ENCODE measurements around the gene SLITRK3. TPM values are rescaled to one million over a fixed set of nuclear protein-coding genes. Genes with fewer than 3 reads are reported as not detected.

The SLITRK3 gene
- polyA plus RNA-seq, 1 experiment: not detected

DNA sequence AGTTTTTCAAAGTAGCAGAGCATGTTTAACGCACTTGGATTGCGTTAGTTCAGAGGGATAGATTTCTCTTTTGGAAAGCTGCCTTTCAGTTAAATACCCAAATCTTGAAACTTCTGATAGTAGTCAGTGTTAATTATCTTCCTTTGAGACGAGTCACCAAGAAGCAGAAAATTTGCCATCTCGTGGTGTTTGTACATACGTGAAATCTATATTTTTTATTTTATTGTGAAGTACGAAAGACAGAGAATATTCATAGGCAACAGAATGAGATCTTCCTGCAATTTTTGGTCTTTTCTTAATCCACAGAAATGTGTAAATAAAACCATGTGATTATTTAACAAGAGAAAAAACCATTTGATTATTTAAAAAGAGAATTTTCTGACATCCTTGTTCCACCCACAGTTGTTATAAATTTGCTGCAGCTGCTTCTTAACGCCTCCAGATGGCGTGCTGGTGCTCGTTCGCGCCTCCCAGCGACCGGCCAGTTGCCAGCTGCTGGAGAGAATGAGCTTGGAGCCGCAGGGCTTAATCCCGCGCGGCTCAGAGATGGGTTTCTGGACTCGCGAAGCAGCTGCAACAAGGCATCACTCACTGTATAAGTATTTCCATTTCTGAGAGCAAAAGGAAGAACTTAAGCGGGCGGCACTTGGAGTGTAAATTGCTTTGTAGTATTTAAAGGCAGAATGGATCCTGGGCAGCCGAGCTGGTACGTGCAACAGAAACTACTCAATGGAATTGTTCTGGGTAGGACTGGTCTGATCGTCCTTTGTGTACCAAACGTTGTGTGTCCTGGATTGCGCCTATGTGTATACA, 10.5 kb upstream of the SLITRK3 start:
- Histone ChIP-seq H3K27me3 (ENCODE audit: control insufficient read depth, insufficient read depth, low read length) (no peaks in the 10 kb centered on the region), H3K36me3 (ENCODE audit: control insufficient read depth, insufficient read depth, low read length) (no peaks in the 10 kb centered on the region), H3K4me3 (ENCODE audit: low read depth, low read length) (0 out of 2 replicates have a peak overlapping the region, but pooled peaks have one; percentile 23)
- DNase-seq (ENCODE audit: low read depth): peak; percentile 6
- ChIA-PET CTCF (interaction anchor here (0.7 to 1.2 kb wide), 8 partner anchors 10 to 218 kb away, joined by 3 to 7 read pairs (median 4); partner anchors contain the start of gene SLITRK3), POLR2A (no interaction called here)
- TF ChIP-seq, protein P1, sequence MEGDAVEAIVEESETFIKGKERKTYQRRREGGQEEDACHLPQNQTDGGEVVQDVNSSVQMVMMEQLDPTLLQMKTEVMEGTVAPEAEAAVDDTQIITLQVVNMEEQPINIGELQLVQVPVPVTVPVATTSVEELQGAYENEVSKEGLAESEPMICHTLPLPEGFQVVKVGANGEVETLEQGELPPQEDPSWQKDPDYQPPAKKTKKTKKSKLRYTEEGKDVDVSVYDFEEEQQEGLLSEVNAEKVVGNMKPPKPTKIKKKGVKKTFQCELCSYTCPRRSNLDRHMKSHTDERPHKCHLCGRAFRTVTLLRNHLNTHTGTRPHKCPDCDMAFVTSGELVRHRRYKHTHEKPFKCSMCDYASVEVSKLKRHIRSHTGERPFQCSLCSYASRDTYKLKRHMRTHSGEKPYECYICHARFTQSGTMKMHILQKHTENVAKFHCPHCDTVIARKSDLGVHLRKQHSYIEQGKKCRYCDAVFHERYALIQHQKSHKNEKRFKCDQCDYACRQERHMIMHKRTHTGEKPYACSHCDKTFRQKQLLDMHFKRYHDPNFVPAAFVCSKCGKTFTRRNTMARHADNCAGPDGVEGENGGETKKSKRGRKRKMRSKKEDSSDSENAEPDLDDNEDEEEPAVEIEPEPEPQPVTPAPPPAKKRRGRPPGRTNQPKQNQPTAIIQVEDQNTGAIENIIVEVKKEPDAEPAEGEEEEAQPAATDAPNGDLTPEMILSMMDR (IDR thresholded peaks at IDR 0.05; ENCODE audit: insufficient read depth, low read depth, low read length): peak; percentile 97

DNA sequence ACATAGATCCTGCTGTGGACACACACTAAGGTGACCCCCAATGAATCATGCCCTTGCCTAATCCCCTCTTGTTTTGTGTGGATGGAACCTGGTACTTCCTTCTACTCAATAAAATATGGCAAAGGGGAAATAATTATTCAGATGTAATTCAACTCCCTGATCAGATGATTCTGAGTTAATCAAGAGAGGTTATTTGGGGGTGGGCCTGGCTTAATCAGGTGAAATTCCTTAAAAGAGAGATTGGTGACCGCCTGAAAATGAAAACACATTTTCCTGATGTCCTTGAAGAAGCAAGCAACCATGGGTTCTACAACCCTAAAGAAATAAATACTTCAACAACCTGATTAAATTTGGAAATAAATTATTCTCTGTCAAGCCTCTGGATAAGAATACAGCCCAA, 8.3 kb upstream of the SLITRK3 start:
- CTCF ChIA-PET: no interaction called here
- TF ChIP-seq, protein P1 (IDR thresholded peaks at IDR 0.05; ENCODE audit: insufficient read depth, low read depth, low read length): no peak

DNA sequence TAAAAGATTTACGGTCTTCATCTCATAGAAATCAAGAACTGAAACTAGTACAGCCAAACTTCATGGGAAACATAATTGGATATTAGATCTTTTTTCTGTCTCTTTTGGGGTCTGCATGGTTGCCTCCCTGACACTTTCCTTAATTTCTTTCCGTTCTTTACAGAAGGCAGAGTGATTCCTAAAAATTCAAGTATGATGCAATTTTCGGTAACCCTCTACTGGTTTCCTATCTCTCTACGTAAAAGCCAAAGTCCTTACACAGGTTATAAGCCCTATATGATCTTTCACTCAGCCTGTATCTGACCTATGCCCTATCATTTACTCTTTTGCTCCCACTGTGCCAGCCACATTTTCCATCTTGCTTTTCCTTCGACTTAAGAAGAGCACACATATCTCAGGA, 6.8 kb upstream of the SLITRK3 start:
- CTCF ChIA-PET: no interaction called here
- H3K27me3 ChIP-seq (ENCODE audit: control insufficient read depth, insufficient read depth, low read length): no peaks in the 10 kb centered on the region
- no peak overlapping the region for H3K4me3 ChIP-seq (ENCODE audit: low read depth, low read length)
- POLR2A ChIA-PET: no interaction called here
- TF ChIP-seq, protein P1 (IDR thresholded peaks at IDR 0.05; ENCODE audit: insufficient read depth, low read depth, low read length): no peak
- DNase-seq (ENCODE audit: low read depth): no peak
- H3K36me3 ChIP-seq (ENCODE audit: control insufficient read depth, insufficient read depth, low read length): no peaks in the 10 kb centered on the region

More for the DNA sequence above, 8.3 kb upstream of the SLITRK3 start:
- Histone ChIP-seq H3K4me3 (ENCODE audit: low read depth, low read length) (no peak overlapping the region), H3K36me3 (ENCODE audit: control insufficient read depth, insufficient read depth, low read length) (no peaks in the 10 kb centered on the region), H3K27me3 (ENCODE audit: control insufficient read depth, insufficient read depth, low read length) (no peaks in the 10 kb centered on the region)
- POLR2A ChIA-PET: no interaction called here
- no peak for DNase-seq (ENCODE audit: low read depth)

DNA sequence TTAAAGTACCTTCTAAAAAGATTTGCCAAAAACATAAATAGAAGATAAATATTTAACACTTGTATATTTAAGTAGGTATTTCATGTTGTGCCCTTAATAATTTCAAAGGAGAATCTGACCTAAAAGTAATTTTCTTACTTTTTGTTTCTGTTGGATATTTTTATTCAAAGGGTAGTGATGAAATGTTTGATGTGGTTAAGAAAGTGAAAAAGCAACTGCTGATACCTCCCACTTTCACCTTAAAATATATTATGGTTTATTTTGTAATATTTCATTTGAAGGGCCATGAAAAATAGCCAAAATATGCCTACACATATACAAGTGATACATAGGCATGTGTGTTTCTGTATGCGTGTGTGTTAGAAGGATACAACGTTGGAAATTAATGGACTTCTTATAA, 5.8 kb upstream of the SLITRK3 start:
- TF ChIP-seq, protein P1 (IDR thresholded peaks at IDR 0.05; ENCODE audit: insufficient read depth, low read depth, low read length): no peak
- POLR2A ChIA-PET: no interaction called here
- no peak for DNase-seq (ENCODE audit: low read depth)
- H3K27me3 ChIP-seq (ENCODE audit: control insufficient read depth, insufficient read depth, low read length): no peaks in the 10 kb centered on the region
- CTCF ChIA-PET: no interaction called here
- no peaks in the 10 kb centered on the region for H3K36me3 ChIP-seq (ENCODE audit: control insufficient read depth, insufficient read depth, low read length)
- no peak overlapping the region for H3K4me3 ChIP-seq (ENCODE audit: low read depth, low read length)

DNA sequence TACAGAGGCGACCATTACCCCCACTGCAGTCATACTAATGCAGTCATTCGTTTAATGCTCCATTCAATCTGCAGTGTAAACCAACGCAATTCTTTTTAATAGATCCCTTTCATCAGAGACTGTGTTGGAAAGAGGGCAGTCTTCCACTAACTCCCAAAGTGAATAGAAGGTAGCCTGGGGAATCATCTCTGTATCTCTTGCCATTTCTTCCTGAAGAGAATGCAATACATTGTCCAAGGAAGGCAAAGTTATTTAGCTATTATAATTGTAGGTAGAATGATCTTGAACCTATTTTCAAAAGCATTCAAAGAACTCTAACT, 1.3 kb upstream of the SLITRK3 start:
- H3K27me3 ChIP-seq (ENCODE audit: control insufficient read depth, insufficient read depth, low read length): peaks cover 18% of the 10 kb centered on the region
- ChIA-PET CTCF (no interaction called here), POLR2A (no interaction called here)
- H3K36me3 ChIP-seq (ENCODE audit: control insufficient read depth, insufficient read depth, low read length): no peaks in the 10 kb centered on the region
- TF ChIP-seq, protein P1 (IDR thresholded peaks at IDR 0.05; ENCODE audit: insufficient read depth, low read depth, low read length): no peak
- no peak overlapping the region for H3K4me3 ChIP-seq (ENCODE audit: low read depth, low read length)
- DNase-seq (ENCODE audit: low read depth): no peak

Data from BJ (cell line).